ENCODE data around the gene MRE11.
"Not testable (repeated sequence)": the region's sequence is repeated elsewhere in the genome, so short reads cannot be mapped to it uniquely, and the experiment has no call there.

The MRE11 gene

DNA sequence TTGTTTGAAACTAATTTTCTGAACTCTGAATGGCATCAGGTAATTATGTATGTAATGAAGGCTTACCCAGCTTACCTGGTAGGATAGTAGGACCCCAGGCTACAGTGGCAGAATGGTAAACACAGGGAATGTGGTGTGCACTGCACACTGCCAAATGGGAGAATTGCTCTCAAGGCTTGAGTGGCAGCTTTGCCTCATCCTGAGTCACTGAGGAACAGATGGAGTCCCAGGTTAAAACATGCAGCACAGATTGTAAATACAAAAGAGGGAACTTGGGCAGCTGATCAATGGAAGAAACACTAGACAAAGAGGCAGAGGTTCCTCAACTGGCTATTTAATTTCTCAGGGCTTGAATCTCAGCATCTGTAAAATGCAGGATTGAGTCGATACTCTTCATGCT lies 116.8 kb downstream of the MRE11 start:
- TF ChIP-seq YY1 (IDR thresholded peaks at IDR 0.05; ENCODE audit: insufficient read depth, insufficient read length) (no peak), SUZ12 (IDR thresholded peaks at IDR 0.05; ENCODE audit: extremely low read depth, insufficient read depth, insufficient read length) (no peak), ZNF274 (IDR thresholded peaks at IDR 0.05; ENCODE audit: low read depth, low read length) (no peak)
- Histone ChIP-seq H3K9ac (ENCODE audit: insufficient read length, low read depth) (no peak overlapping the region), H3K9me3 (ENCODE audit: insufficient read depth, low read length) (no peaks in the 10 kb centered on the region), H3K27me3 (ENCODE audit: insufficient read depth, insufficient read length) (no peaks in the 10 kb centered on the region), H3K4me1 (ENCODE audit: insufficient read depth, insufficient read length) (no peaks in the 10 kb centered on the region), H3K4me3 (ENCODE audit: insufficient read length, low read depth) (no peak overlapping the region), H3K36me3 (ENCODE audit: insufficient read depth, insufficient read length, low read length) (no peaks in the 10 kb centered on the region)
- no peak for DNase-seq (ENCODE audit: low read depth, low spot score)

DNA sequence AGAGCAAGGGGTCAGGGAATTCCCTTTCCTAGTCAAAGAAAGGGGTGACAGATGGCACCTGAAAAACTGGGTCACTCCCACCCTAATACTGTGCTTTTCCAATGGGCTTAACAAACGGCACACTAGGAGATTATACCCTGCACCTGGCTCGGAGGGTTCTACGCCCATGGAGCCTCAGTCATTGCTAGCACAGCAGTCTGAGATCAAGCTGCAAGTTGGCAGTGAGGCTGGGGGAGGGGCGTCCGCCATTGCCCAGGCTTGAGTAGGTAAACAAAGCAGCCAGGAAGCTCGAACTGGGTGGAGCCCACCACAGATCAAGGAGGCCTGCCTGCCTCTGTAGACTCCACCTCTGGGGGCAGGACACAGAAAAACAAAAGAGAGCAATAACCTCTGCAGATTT lies 123.1 kb downstream of the MRE11 start:
- not testable (repeated sequence) for H3K27me3 ChIP-seq (ENCODE audit: insufficient read depth, insufficient read length); H3K36me3 ChIP-seq (ENCODE audit: insufficient read depth, insufficient read length, low read length); DNase-seq (ENCODE audit: low read depth, low spot score); H3K4me1 ChIP-seq (ENCODE audit: insufficient read depth, insufficient read length); H3K4me3 ChIP-seq (ENCODE audit: insufficient read length, low read depth); H3K9me3 ChIP-seq (ENCODE audit: insufficient read depth, low read length); H3K9ac ChIP-seq (ENCODE audit: insufficient read length, low read depth)

Data from NT2/D1 (cell line).